ENCODE data around the gene TNFAIP2. TPM values are rescaled to one million over a fixed set of nuclear protein-coding genes. Genes with fewer than 3 reads are reported as not detected.

Gene TNFAIP2
- total RNA-seq, 2 experiments from 2014 or later: not detected

GRCh38 chr14:103130965-103131364 is 7.7 kb downstream of the TNFAIP2 start:
- H3K4me2 ChIP-seq (ENCODE audit: low read length): no peak overlapping the region

GRCh38 chr14:103131580-103131979 is 8.3 kb downstream of the TNFAIP2 start:
- no peak overlapping the region for H3K4me3 ChIP-seq (ENCODE audit: low read depth, low read length, poor library complexity, severe bottlenecking)
- H3K9me2 ChIP-seq (ENCODE audit: insufficient read depth, low read length): no peaks in the 10 kb centered on the region
- CTCF ChIA-PET (ENCODE audit: unreplicated experiment): no interaction called here
- intact Hi-C loops (cut with micrococcal nuclease; ENCODE audit: unreplicated experiment): no loop called here
- H3K9me3 ChIP-seq (ENCODE audit: low read length): no peaks in the 10 kb centered on the region
- no peaks in the 10 kb centered on the region for H3K36me3 ChIP-seq (ENCODE audit: insufficient read depth, low read length)
- peaks cover 6% of the 10 kb centered on the region for H3K4me1 ChIP-seq (ENCODE audit: insufficient read depth, low read length, poor library complexity, severe bottlenecking)
- no peak overlapping the region for H3K27ac ChIP-seq (ENCODE audit: low read depth, low read length, poor library complexity, severe bottlenecking)
- H4K20me1 ChIP-seq (ENCODE audit: insufficient read depth, low read length): no peaks in the 10 kb centered on the region; the same call in 1 of the 2 replicates
- POLR2A ChIA-PET: no interaction called here
- DNase-seq (ENCODE audit: low spot score): no peak
- H3K79me2 ChIP-seq (ENCODE audit: insufficient read depth, low read depth, low read length): no peaks in the 10 kb centered on the region
- no peak for TF ChIP-seq CTCF (conservative IDR thresholded peaks at IDR 0.05; ENCODE audit: low read length)
- TF ChIP-seq EZH2phosphoT487 (IDR thresholded peaks at IDR 0.05; ENCODE audit: borderline replicate concordance, low read depth, low read length): no peak
- H3K4me2 ChIP-seq (ENCODE audit: low read length): no peak overlapping the region
- BruUV-seq (replicated peaks): no TSS peak
- no peak overlapping the region for H2AFZ ChIP-seq (ENCODE audit: low read length)

More at GRCh38 chr14:103130965-103131364, 7.7 kb downstream of the TNFAIP2 start:
- Histone ChIP-seq H4K20me1 (ENCODE audit: insufficient read depth, low read length) (no peaks in the 10 kb centered on the region; the same call in 1 of the 2 replicates), H3K79me2 (ENCODE audit: insufficient read depth, low read depth, low read length) (no peaks in the 10 kb centered on the region), H3K4me3 (ENCODE audit: low read depth, low read length, poor library complexity, severe bottlenecking) (no peak overlapping the region), H3K27ac (ENCODE audit: low read depth, low read length, poor library complexity, severe bottlenecking) (no peak overlapping the region), H3K36me3 (ENCODE audit: insufficient read depth, low read length) (no peaks in the 10 kb centered on the region), H3K9me2 (ENCODE audit: insufficient read depth, low read length) (no peaks in the 10 kb centered on the region), H3K4me1 (ENCODE audit: insufficient read depth, low read length, poor library complexity, severe bottlenecking) (peaks cover 6% of the 10 kb centered on the region), H3K9me3 (ENCODE audit: low read length) (no peaks in the 10 kb centered on the region), H2AFZ (ENCODE audit: low read length) (no peak overlapping the region)
- no TSS peak for BruUV-seq (replicated peaks)
- POLR2A ChIA-PET: no interaction called here
- CTCF ChIA-PET (ENCODE audit: unreplicated experiment): interaction anchor here (0.6 kb wide), 1 partner anchor 26 kb away, joined by 4 read pairs; no protein-coding TSS in a partner anchor
- TF ChIP-seq CTCF (conservative IDR thresholded peaks at IDR 0.05; ENCODE audit: low read length): no peak
- TF ChIP-seq EZH2phosphoT487 (IDR thresholded peaks at IDR 0.05; ENCODE audit: borderline replicate concordance, low read depth, low read length): no peak
- intact Hi-C loops (cut with micrococcal nuclease; ENCODE audit: unreplicated experiment): no loop called here
- no peak for DNase-seq (ENCODE audit: low spot score)

- no peak overlapping the region for H3K4me2 ChIP-seq (ENCODE audit: low read length)
- H3K9me2 ChIP-seq (ENCODE audit: insufficient read depth, low read length): no peaks in the 10 kb centered on the region
- intact Hi-C loops (cut with micrococcal nuclease; ENCODE audit: unreplicated experiment): no loop called here
- H3K79me2 ChIP-seq (ENCODE audit: insufficient read depth, low read depth, low read length): no peaks in the 10 kb centered on the region
- H4K20me1 ChIP-seq (ENCODE audit: insufficient read depth, low read length): no peaks in the 10 kb centered on the region; the same call in 1 of the 2 replicates
- H3K27ac ChIP-seq (ENCODE audit: low read depth, low read length, poor library complexity, severe bottlenecking): no peak overlapping the region
- ChIA-PET POLR2A (no interaction called here), CTCF (ENCODE audit: unreplicated experiment) (no interaction called here)
- BruUV-seq (replicated peaks): no TSS peak
- H3K36me3 ChIP-seq (ENCODE audit: insufficient read depth, low read length): no peaks in the 10 kb centered on the region
- H2AFZ ChIP-seq (ENCODE audit: low read length): no peak overlapping the region
- no peak for DNase-seq (ENCODE audit: low spot score)
- no peak overlapping the region for H3K4me3 ChIP-seq (ENCODE audit: low read depth, low read length, poor library complexity, severe bottlenecking)
- TF ChIP-seq CTCF (conservative IDR thresholded peaks at IDR 0.05; ENCODE audit: low read length) (no peak), EZH2phosphoT487 (IDR thresholded peaks at IDR 0.05; ENCODE audit: borderline replicate concordance, low read depth, low read length) (no peak)
- H3K9me3 ChIP-seq (ENCODE audit: low read length): no peaks in the 10 kb centered on the region
- H3K4me1 ChIP-seq (ENCODE audit: insufficient read depth, low read length, poor library complexity, severe bottlenecking): peaks cover 6% of the 10 kb centered on the region
Observed at GRCh38 chr14:103132381-103133209, 9.3 kb downstream of the TNFAIP2 start.
